NCI-H2196 treated with DMSO at 0.1 percent for 48 hours (cell line): ENCODE data around the gene EVI5L.

Experiments used
- DNase-seq: peaks from one replicate; lab custom pipeline; 2025; ENCODE audit not compliant: unreplicated experiment; lab: John Stamatoyannopoulos, UW

EVI5L gene

GRCh38 chr19:7859831-7860713 is 30.1 kb downstream of the EVI5L start:
- no peak for DNase-seq

DNA sequence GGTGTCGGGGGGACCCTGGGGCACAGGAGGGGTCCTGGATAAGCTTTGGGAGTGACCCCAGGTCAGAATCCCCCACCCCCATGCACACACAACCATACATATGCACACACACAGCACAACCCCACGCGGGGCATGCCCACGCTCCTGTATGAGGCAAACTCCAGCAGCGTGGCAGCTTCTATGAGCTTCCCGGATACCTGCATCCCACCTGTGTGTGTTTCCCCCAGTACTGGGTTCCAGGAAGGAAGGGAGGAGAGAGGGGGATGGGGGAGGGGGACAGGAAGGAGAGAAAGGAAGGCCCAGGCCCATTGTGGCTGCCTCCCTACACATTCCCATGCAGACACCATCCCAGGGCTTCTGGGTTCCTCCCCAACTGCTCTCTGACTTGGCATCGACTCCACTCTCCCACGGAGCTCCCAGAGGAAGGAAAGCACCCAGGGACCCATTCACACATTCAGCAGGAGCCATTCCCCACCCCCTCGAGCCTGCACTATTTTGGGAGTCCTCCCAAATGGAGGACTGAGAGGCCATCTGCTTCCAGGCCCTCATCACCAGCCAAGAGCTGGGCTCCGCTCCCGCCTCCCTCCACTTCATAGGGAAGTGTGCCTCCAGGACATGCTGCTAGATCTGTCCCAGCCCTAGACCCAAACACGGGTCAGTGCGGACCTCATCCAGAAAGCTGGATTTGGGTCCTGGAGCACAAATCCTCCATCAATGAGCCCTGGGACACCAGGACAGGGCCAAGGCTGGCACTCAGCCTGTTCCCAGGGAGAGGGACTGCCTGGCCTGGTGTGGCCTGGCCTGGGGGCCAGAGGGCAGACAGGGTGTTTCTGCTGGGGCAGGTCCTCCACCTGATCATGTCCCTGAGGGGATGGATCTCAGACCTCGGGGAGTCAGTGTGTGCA is 30.9 kb downstream of the EVI5L start:
- DNase-seq = no peak

DNA sequence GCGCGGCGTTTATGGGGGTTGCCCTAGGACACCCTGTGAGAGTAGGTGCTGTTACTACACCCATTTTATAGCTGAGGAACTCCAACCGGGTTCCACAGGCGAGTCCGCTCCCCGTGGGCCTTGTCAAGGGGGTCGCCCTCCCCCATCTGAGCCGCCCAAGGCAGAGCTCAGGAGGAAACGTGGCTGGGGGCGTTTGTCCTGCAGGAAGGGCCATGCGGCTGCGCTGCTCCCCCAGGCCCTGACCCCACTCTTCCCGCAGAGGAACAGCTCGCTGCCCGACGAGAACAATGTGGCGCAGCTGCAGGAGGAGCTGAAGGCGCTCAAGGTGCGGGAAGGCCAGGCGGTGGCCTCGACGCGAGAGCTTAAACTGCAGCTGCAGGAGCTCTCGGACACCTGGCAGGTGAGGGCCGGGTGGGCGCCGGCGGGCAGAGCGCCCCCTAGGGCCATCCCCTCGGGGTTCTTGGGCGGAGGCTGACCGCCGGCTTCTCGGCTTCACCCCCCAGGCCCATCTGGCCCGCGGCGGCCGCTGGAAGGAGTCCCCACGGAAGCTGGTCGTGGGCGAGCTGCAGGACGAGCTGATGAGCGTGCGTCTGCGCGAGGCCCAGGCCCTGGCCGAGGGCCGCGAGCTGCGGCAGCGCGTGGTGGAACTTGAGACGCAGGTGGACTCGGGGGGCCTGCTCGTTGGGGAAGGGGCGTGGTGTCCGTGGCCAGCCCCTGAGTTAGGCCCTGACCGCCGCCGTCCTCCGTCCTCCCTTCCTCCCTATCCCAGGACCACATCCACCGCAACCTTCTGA is 31.8 kb downstream of the EVI5L start:
- DNase-seq = no peak

GRCh38 chr19:7862413-7862951 is 32.5 kb downstream of the EVI5L start:
- DNase-seq = no peak

GRCh38 chr19:7863157-7863970 is 33.3 kb downstream of the EVI5L start:
- DNase-seq = no peak

- no peak for DNase-seq
Measured at GRCh38 chr19:7863971-7864689, 34.1 kb downstream of the EVI5L start.

DNA sequence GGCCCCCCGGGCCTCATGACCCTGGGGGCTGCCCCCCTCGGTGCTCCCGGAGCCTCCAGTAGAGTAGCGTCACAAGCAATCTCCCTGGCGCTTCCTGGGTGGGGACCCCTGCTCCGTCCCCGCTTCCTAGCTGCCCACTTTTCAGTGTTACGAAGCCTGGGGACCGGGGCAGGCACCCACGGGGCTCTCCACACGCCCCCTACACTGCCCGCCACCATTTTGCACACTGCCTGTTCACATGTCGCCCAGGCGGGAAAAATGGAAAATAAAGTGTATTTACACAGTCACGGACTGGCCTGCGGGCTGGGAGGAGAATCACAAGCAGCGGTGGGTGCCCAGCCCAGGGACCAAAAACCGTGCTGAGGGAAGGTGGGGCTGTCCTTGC is 34.7 kb downstream of the EVI5L start:
- no peak for DNase-seq

GRCh38 chr19:7865262-7865911 is 35.4 kb downstream of the EVI5L start:
- no peak for DNase-seq

DNA sequence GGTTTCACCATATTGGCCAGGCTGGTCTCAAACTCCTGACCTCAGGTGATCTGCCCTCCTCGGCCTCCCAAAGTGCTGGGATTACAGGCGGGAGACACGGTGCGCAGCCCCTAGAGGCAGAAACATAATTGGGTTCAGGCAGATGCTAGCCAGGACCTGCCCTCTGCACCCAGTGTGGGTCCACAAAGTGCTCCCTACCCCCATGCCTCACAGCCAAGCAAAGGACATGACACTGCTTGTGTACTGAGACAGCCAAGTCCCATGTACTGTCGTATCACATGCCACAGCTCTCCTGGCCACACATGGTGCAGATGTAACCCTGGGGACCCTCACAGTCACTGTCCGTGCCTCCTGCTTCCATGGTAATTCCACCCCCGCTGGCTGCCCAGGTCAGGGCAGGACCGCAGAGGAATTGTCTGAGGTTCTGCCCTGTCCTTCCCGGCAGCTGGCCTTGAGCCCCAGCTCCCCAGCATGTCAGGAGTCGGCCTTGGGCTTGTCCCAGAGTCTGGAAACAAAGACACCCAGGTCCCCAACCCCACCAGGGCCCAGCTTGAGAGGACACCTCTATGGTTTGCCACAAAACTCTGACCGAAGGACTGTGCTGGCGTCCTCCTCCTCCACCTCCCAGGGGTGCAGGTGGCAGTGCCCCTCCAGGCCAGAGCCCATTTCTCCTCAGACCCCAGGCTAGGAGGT is 36.5 kb downstream of the EVI5L start:
- no peak for DNase-seq

DNA sequence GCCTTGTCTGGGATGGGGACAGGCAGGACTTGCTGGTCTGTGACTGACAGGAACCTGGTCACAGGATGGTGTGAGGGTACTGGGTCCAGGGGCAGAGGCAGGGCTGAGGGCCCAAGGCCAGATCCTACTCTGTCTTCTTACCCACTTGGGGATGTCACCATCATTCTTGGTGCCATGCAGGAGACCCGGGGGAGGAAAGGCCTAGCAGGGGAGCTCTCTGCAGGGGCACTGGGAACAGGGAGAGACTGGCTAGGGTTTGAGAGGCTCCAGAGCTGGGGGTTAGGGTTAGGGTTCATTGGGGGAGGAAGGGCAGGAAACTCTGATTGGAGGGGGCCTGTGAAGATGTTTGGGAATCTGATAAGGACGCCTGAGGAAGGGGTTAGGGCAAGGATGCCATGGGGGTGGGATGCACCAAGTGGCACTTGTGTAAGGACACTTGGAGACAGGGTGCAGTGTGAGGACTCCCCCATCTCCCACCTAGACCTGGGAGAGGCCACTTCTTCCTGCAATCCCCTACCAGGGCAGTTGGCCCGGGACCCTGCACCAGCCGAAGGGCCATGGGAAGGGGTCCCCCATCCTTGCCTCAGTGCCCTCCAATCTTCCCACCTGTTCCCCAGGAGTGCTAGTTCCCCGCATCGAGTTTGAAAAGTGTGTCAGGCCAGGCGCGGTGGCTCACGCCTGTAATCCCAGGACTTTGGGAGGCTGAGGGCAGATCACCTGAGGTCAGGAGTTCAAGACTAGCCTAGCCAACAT is 37.2 kb downstream of the EVI5L start:
- no peak for DNase-seq

DNA sequence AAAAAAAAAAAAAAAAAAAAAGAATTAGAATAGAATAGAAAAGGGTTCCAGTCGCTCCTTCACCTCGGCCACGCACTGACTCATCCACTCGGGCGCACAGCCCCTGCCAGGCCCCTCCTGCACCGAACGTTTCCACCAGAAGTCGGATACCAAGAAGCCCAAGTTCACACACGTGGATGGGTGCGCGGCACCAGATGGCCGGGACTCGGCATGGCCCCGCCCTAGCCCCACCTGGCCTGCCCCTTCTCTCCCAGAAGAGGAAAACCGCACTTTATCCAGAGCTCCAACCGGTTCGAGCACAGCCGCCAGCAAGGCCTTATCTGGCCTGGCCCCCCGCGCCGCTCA is 38.3 kb downstream of the EVI5L start:
- no peak for DNase-seq

GRCh38 chr19:7868671-7869452 is 38.8 kb downstream of the EVI5L start:
- DNase-seq = no peak

DNA sequence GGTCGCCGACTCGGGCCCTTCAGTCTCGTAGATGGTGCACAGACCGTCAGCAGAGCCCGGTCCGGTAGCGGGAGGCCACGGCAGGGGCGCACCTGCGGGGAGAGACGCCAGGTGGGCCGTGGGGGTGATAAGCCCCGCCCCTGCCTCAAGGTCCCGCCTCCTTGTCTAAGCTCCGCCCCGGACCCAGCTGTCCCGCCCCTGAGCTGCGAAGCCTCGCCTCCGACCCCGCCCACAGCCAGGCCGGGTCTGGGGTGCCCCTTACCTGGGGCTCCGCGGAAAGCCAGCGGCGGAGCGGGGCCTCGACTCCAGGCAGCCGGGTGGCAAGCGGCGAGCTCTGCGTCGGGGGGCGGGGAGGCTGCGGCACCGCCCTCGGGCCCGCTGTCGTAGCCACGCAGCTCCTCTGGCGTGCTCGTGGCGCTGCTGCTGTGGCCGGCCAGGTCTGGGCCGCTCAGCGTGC is 39.5 kb downstream of the EVI5L start:
- DNase-seq = no peak

- no peak for DNase-seq
Measured at GRCh38 chr19:7869910-7870511, 40.0 kb downstream of the EVI5L start.

GRCh38 chr19:7870571-7871436 is 40.8 kb downstream of the EVI5L start:
- peak; percentile 49 for DNase-seq
